Mesendoderm (in vitro differentiated cells): ENCODE results near the gene QKI.

Source experiments
- DNase-seq: peaks from one replicate; pipeline ENCODE4 v3.0.0; 2013
- H2AK5ac ChIP-seq: 2 replicates; pipeline ENCODE4 v1.6.1; 2013; ENCODE audit warnings: low read length, inconsistent platforms
- H2BK120ac ChIP-seq: 2 replicates; pipeline ENCODE4 v1.6.1; 2013; ENCODE audit warnings: low read depth, mild to moderate bottlenecking, low read length, moderate library complexity, mixed read lengths
- H2BK15ac ChIP-seq: replicated peaks from 2 replicates; pipeline ENCODE4 v1.6.1; 2013; ENCODE audit warnings: low read depth, mild to moderate bottlenecking, moderate library complexity
- H2BK5ac ChIP-seq: 2 replicates; pipeline ENCODE4 v1.6.1; 2013; ENCODE audit warnings: low read length, inconsistent platforms
- H3K18ac ChIP-seq: 2 replicates; pipeline ENCODE4 v1.6.1; 2013; ENCODE audit warnings: mild to moderate bottlenecking, low read length, mixed read lengths
- H3K23ac ChIP-seq: one replicate; pipeline ENCODE4 v1.6.1; 2013; ENCODE audit warnings: low read length
- H3K27ac ChIP-seq: 2 replicates; pipeline ENCODE4 v1.5.1; 2013; ENCODE audit warnings: low read depth, mild to moderate bottlenecking, inconsistent platforms, low read length, moderate library complexity
- H3K27me3 ChIP-seq: 2 replicates; pipeline ENCODE4 v1.6.1; 2013; ENCODE audit warnings: low read length, control low read depth, mild to moderate bottlenecking, inconsistent platforms; ENCODE audit not compliant: insufficient read depth, poor library complexity
- H3K36me3 ChIP-seq: 2 replicates; pipeline ENCODE4 v1.6.1; 2013; ENCODE audit warnings: low read length, inconsistent platforms; ENCODE audit not compliant: control insufficient read depth, insufficient read depth
- H3K4ac ChIP-seq: one replicate; pipeline ENCODE4 v1.6.1; 2013; ENCODE audit warnings: low read depth, mild to moderate bottlenecking, low read length, moderate library complexity
- H3K4me1 ChIP-seq: 2 replicates; pipeline ENCODE4 v1.6.1; 2013; ENCODE audit warnings: low read depth, low read length, inconsistent platforms; ENCODE audit not compliant: control insufficient read depth
- H3K4me2 ChIP-seq: 2 replicates; pipeline ENCODE4 v1.6.1; 2013; ENCODE audit warnings: low read length
- H3K4me3 ChIP-seq: 2 replicates; pipeline ENCODE4 v1.5.1; 2013; ENCODE audit warnings: mild to moderate bottlenecking, low read length
- H3K56ac ChIP-seq: one replicate; pipeline ENCODE4 v1.6.1; 2013; ENCODE audit warnings: low read length
- H3K79me1 ChIP-seq: 2 replicates; pipeline ENCODE4 v1.6.1; 2013; ENCODE audit warnings: low read length, inconsistent platforms
- H3K79me2 ChIP-seq: 2 replicates; pipeline ENCODE4 v1.6.1; 2013; ENCODE audit warnings: mild to moderate bottlenecking, low read length; ENCODE audit not compliant: control insufficient read depth, insufficient read depth
- H3K9ac ChIP-seq: 2 replicates; pipeline ENCODE4 v1.6.1; 2013; ENCODE audit warnings: low read length, inconsistent platforms
- H4K5ac ChIP-seq: one replicate; pipeline ENCODE4 v1.6.1; 2013; ENCODE audit warnings: low read length
- H4K8ac ChIP-seq: one replicate; pipeline ENCODE4 v1.6.1; 2013; ENCODE audit warnings: low read depth, mild to moderate bottlenecking, control low read depth, low read length, moderate library complexity
- WGBS: extraction: QIAGEN DNeasy Blood & Tissue Kit; methylation state at CpG from one replicate; pipeline ENCODE4 v1.1.7; 2013; ENCODE audit warnings: low lambda C conversion rate, missing lambda C conversion rate; ENCODE audit not compliant: insufficient coverage; ENCODE audit errors: extremely low coverage; 5-methylcytosine and 5-hydroxymethylcytosine counted together

The QKI gene

GRCh38 chr6:163616452-163616851 lies 201.9 kb downstream of the QKI start:
- Histone ChIP-seq H2BK120ac (no peak overlapping the region), H3K27ac (no peak overlapping the region), H3K4ac (no peak overlapping the region), H3K18ac (no peak overlapping the region), H3K4me2 (no peak overlapping the region), H4K8ac (no peak overlapping the region), H2AK5ac (no peak overlapping the region), H3K79me1 (no peaks in the 10 kb centered on the region), H3K4me1 (no peaks in the 10 kb centered on the region), H4K5ac (no peak overlapping the region), H3K27me3 (no peaks in the 10 kb centered on the region), H3K56ac (no peak overlapping the region), H3K79me2 (no peaks in the 10 kb centered on the region), H3K9ac (no peak overlapping the region), H3K23ac (no peak overlapping the region), H2BK5ac (no peak overlapping the region), H2BK15ac (no peak overlapping the region), H3K36me3 (no peaks in the 10 kb centered on the region), H3K4me3 (no peak overlapping the region)
- WGBS: no CpG with 5 or more reads among the region's 4 CpGs
- no peak for DNase-seq

- Histone ChIP-seq H3K79me1 (no peaks in the 10 kb centered on the region), H2BK15ac (no peak overlapping the region), H4K5ac (no peak overlapping the region), H3K4me1 (no peaks in the 10 kb centered on the region), H3K27me3 (no peaks in the 10 kb centered on the region), H3K36me3 (no peaks in the 10 kb centered on the region), H3K4me3 (no peak overlapping the region), H3K18ac (no peak overlapping the region), H4K8ac (no peak overlapping the region), H3K4ac (no peak overlapping the region), H3K4me2 (no peak overlapping the region), H2BK5ac (no peak overlapping the region), H3K23ac (no peak overlapping the region), H3K27ac (no peak overlapping the region), H3K9ac (no peak overlapping the region), H2BK120ac (no peak overlapping the region), H3K79me2 (no peaks in the 10 kb centered on the region), H2AK5ac (no peak overlapping the region), H3K56ac (no peak overlapping the region)
- no CpG with 5 or more reads among the region's 6 CpGs for WGBS
- no peak for DNase-seq
These were observed 203.0 kb downstream of the QKI start for GRCh38 chr6:163617549-163617948.

- H3K36me3 ChIP-seq: no peaks in the 10 kb centered on the region
- no peak overlapping the region for H3K18ac ChIP-seq
- no peaks in the 10 kb centered on the region for H3K79me2 ChIP-seq
- H2AK5ac ChIP-seq: no peak overlapping the region
- no peak overlapping the region for H3K9ac ChIP-seq
- no peak overlapping the region for H3K4me3 ChIP-seq
- no peak overlapping the region for H2BK5ac ChIP-seq
- no peak overlapping the region for H3K23ac ChIP-seq
- no peak overlapping the region for H2BK120ac ChIP-seq
- H3K27me3 ChIP-seq: no peaks in the 10 kb centered on the region
- no CpG with 5 or more reads among the region's 5 CpGs for WGBS
- no peak overlapping the region for H3K27ac ChIP-seq
- no peaks in the 10 kb centered on the region for H3K4me1 ChIP-seq
- no peak overlapping the region for H3K4me2 ChIP-seq
- no peaks in the 10 kb centered on the region for H3K79me1 ChIP-seq
- no peak overlapping the region for H4K5ac ChIP-seq
- no peak overlapping the region for H3K4ac ChIP-seq
- no peak for DNase-seq
- H4K8ac ChIP-seq: no peak overlapping the region
- no peak overlapping the region for H3K56ac ChIP-seq
- no peak overlapping the region for H2BK15ac ChIP-seq
These were observed 205.6 kb downstream of the QKI start for GRCh38 chr6:163620101-163620500.

GRCh38 chr6:163620670-163621330 lies 206.3 kb downstream of the QKI start:
- Histone ChIP-seq H3K27me3 (no peaks in the 10 kb centered on the region), H3K4me1 (no peaks in the 10 kb centered on the region), H2BK15ac (no peak overlapping the region), H3K9ac (no peak overlapping the region), H3K4me3 (no peak overlapping the region), H2AK5ac (no peak overlapping the region), H3K36me3 (no peaks in the 10 kb centered on the region), H3K23ac (no peak overlapping the region), H4K5ac (no peak overlapping the region), H3K79me2 (no peaks in the 10 kb centered on the region), H2BK5ac (no peak overlapping the region), H4K8ac (no peak overlapping the region), H2BK120ac (no peak overlapping the region), H3K4me2 (no peak overlapping the region), H3K56ac (no peak overlapping the region), H3K79me1 (no peaks in the 10 kb centered on the region), H3K27ac (no peak overlapping the region), H3K4ac (no peak overlapping the region), H3K18ac (no peak overlapping the region)
- no CpG with 5 or more reads among the region's 16 CpGs for WGBS
- DNase-seq: no peak

- H3K9ac ChIP-seq: no peak overlapping the region
- DNase-seq: no peak
- no peak overlapping the region for H4K5ac ChIP-seq
- H2BK5ac ChIP-seq: no peak overlapping the region
- H3K4ac ChIP-seq: no peak overlapping the region
- no peak overlapping the region for H3K18ac ChIP-seq
- H2BK120ac ChIP-seq: no peak overlapping the region
- H3K4me3 ChIP-seq: no peak overlapping the region
- H3K27me3 ChIP-seq: no peaks in the 10 kb centered on the region
- WGBS: no CpG with 5 or more reads among the region's 3 CpGs
- H3K4me2 ChIP-seq: no peak overlapping the region
- H3K27ac ChIP-seq: no peak overlapping the region
- no peak overlapping the region for H2AK5ac ChIP-seq
- no peak overlapping the region for H3K23ac ChIP-seq
- H3K79me1 ChIP-seq: no peaks in the 10 kb centered on the region
- H2BK15ac ChIP-seq: no peak overlapping the region
- H3K56ac ChIP-seq: no peak overlapping the region
- no peak overlapping the region for H4K8ac ChIP-seq
- no peaks in the 10 kb centered on the region for H3K4me1 ChIP-seq
- no peaks in the 10 kb centered on the region for H3K79me2 ChIP-seq
- no peaks in the 10 kb centered on the region for H3K36me3 ChIP-seq
These were observed 210.7 kb downstream of the QKI start for GRCh38 chr6:163625265-163625664.
